H9 (cell line): ENCODE results near the gene USP40. TPM values are rescaled to one million over a fixed set of nuclear protein-coding genes. Genes with fewer than 3 reads are reported as not detected.

Experiments
- DNase-seq: peaks from one replicate; pipeline ENCODE4 v3.0.0-alpha.2; 2017
- H2AFZ ChIP-seq: one replicate; pipeline ENCODE4 v1.6.1; 2013; ENCODE audit warnings: mild to moderate bottlenecking, low read length, control low read depth, moderate library complexity
- H2AK5ac ChIP-seq: 2 replicates; pipeline ENCODE4 v1.6.1; 2013; ENCODE audit warnings: low read length, control low read depth, mixed read lengths; ENCODE audit not compliant: insufficient read length
- H2BK120ac ChIP-seq: one replicate; pipeline ENCODE4 v1.6.1; 2013; ENCODE audit warnings: low read depth, mild to moderate bottlenecking, low read length, control low read depth, inconsistent platforms; ENCODE audit not compliant: poor library complexity, severe bottlenecking
- H2BK12ac ChIP-seq: 2 replicates; pipeline ENCODE4 v1.6.1; 2013; ENCODE audit warnings: low read length, control low read depth, mixed read lengths, low read depth; ENCODE audit not compliant: insufficient read length
- H2BK15ac ChIP-seq: 2 replicates; pipeline ENCODE4 v1.6.1; 2013; ENCODE audit warnings: low read depth, low read length, control low read depth
- H2BK20ac ChIP-seq: one replicate; pipeline ENCODE4 v1.6.1; 2013; ENCODE audit warnings: low read depth, mild to moderate bottlenecking, low read length, control low read depth, inconsistent platforms; ENCODE audit not compliant: poor library complexity, severe bottlenecking
- H2BK5ac ChIP-seq: 2 replicates; pipeline ENCODE4 v1.6.1; 2013; ENCODE audit warnings: low read length, control low read depth, mixed read lengths; ENCODE audit not compliant: insufficient read length
- H3K14ac ChIP-seq: 2 replicates; pipeline ENCODE4 v1.6.1; 2013; ENCODE audit warnings: low read length, control low read depth; ENCODE audit not compliant: insufficient read depth
- H3K18ac ChIP-seq: 2 replicates; pipeline ENCODE4 v1.6.1; 2013; ENCODE audit warnings: low read depth, mild to moderate bottlenecking, mixed read lengths, low read length, control low read depth; ENCODE audit not compliant: insufficient read length
- H3K23ac ChIP-seq: 2 replicates; pipeline ENCODE4 v1.6.1; 2013; ENCODE audit warnings: low read length, control low read depth, mixed read lengths, low read depth; ENCODE audit not compliant: insufficient read length
- H3K23me2 ChIP-seq: 2 replicates; pipeline ENCODE4 v1.6.1; 2013; ENCODE audit warnings: low read depth, mild to moderate bottlenecking, mixed read lengths, low read length, control low read depth; ENCODE audit not compliant: insufficient read length, poor library complexity, severe bottlenecking
- H3K27ac ChIP-seq: 2 replicates; pipeline ENCODE4 v1.5.1; 2013; ENCODE audit warnings: low read length, control low read depth, mixed read lengths, low read depth; ENCODE audit not compliant: insufficient read length
- H3K27me3 ChIP-seq: 2 replicates; pipeline ENCODE4 v1.6.1; 2013; ENCODE audit warnings: low read length, control low read depth, inconsistent platforms; ENCODE audit not compliant: insufficient read depth
- H3K4ac ChIP-seq: 2 replicates; pipeline ENCODE4 v1.6.1; 2013; ENCODE audit warnings: low read depth, mild to moderate bottlenecking, control low read depth, inconsistent platforms, low read length, moderate library complexity
- H3K4me1 ChIP-seq: 2 replicates; pipeline ENCODE4 v1.6.1; 2013; ENCODE audit warnings: low read length, control low read depth, inconsistent platforms; ENCODE audit not compliant: insufficient read depth
- H3K4me2 ChIP-seq: 2 replicates; pipeline ENCODE4 v1.6.1; 2013; ENCODE audit warnings: low read length, control low read depth, mixed read lengths; ENCODE audit not compliant: insufficient read length, insufficient read depth
- H3K56ac ChIP-seq: 2 replicates; pipeline ENCODE4 v1.6.1; 2013; ENCODE audit warnings: low read depth, mild to moderate bottlenecking, mixed read lengths, low read length, control low read depth; ENCODE audit not compliant: insufficient read length
- H3K79me1 ChIP-seq: 2 replicates; pipeline ENCODE4 v1.6.1; 2013; ENCODE audit warnings: low read depth, mild to moderate bottlenecking, moderate library complexity, low read length, control low read depth, inconsistent platforms; ENCODE audit not compliant: insufficient read depth, poor library complexity, severe bottlenecking
- H3K79me2 ChIP-seq: 2 replicates; pipeline ENCODE4 v1.6.1; 2013; ENCODE audit warnings: low read length, control low read depth, inconsistent platforms; ENCODE audit not compliant: insufficient read depth
- H3K9ac ChIP-seq: 2 replicates; pipeline ENCODE4 v1.6.1; 2013; ENCODE audit warnings: low read length, control low read depth, mixed read lengths; ENCODE audit not compliant: insufficient read length; ENCODE audit errors: extremely low read depth
- H3K9me3 ChIP-seq: one replicate; pipeline ENCODE4 v1.6.1; 2013; ENCODE audit warnings: low read depth, low read length, inconsistent platforms; ENCODE audit not compliant: control insufficient read depth
- H3T11ph ChIP-seq: one replicate; pipeline ENCODE4 v1.6.1; 2013; ENCODE audit warnings: mild to moderate bottlenecking, low read length, control low read depth, inconsistent platforms
- H4K20me1 ChIP-seq: one replicate; pipeline ENCODE4 v1.6.1; 2013; ENCODE audit not compliant: control insufficient read depth, insufficient read length, insufficient read depth
- H4K5ac ChIP-seq: 2 replicates; pipeline ENCODE4 v1.6.1; 2013; ENCODE audit warnings: low read depth, mild to moderate bottlenecking, mixed read lengths, low read length, control low read depth; ENCODE audit not compliant: insufficient read length
- H4K8ac ChIP-seq: replicated peaks from 2 replicates; pipeline ENCODE4 v1.6.1; 2013; ENCODE audit warnings: low read length, control low read depth, mixed read lengths, low read depth; ENCODE audit not compliant: insufficient read length
- H4K91ac ChIP-seq: 2 replicates; pipeline ENCODE4 v1.6.1; 2013; ENCODE audit warnings: low read depth, mild to moderate bottlenecking, moderate library complexity, mixed read lengths, low read length, control low read depth; ENCODE audit not compliant: insufficient read length
- H3K27ac Mint-ChIP-seq, 3 experiments: 2 replicates in 2 of 3; 3 replicates in 1 of 3; pipeline ENCODE4 v1.8.0; 2020 to 2021; ENCODE audit warnings: mixed read lengths in 3 of 3, mild to moderate bottlenecking in 1 of 3, moderate library complexity in 1 of 3
- H3K27me3 Mint-ChIP-seq: 2 replicates; pipeline ENCODE4 v1.8.0; 2021; ENCODE audit warnings: low read depth, mild to moderate bottlenecking, moderate library complexity, mixed read lengths
- H3K36me3 Mint-ChIP-seq, 3 experiments: 2 replicates in 2 of 3; 3 replicates in 1 of 3; pipeline ENCODE4 v1.8.0; 2020 to 2021; ENCODE audit warnings: low read depth in 3 of 3, mixed read lengths in 3 of 3; ENCODE audit not compliant: insufficient read depth in 1 of 3
- H3K4me1 Mint-ChIP-seq, 2 experiments: 2 replicates each; pipeline ENCODE4 v1.8.0; 2020; ENCODE audit warnings: mixed read lengths in 2 of 2
- H3K4me3 Mint-ChIP-seq, 2 experiments: 2 replicates in 1 of 2; 3 replicates in 1 of 2; pipeline ENCODE4 v1.8.0; 2020 to 2021; ENCODE audit warnings: mild to moderate bottlenecking in 2 of 2, mixed read lengths in 2 of 2, moderate library complexity in 1 of 2
- H3K9me3 Mint-ChIP-seq, 2 experiments: 2 replicates in 1 of 2; 3 replicates in 1 of 2; pipeline ENCODE4 v1.8.0; 2020; ENCODE audit warnings: mild to moderate bottlenecking in 2 of 2, mixed read lengths in 2 of 2, moderate library complexity in 1 of 2
- WGBS: extraction: QIAGEN DNeasy Blood & Tissue Kit; methylation state at CpG from one replicate; pipeline ENCODE4 v1.1.7; 2013; ENCODE audit warnings: missing lambda C conversion rate, low lambda C conversion rate, mixed read lengths; ENCODE audit not compliant: insufficient read length; ENCODE audit errors: extremely low coverage; 5-methylcytosine and 5-hydroxymethylcytosine counted together
- total RNA-seq: library from RNA; stranded (reverse); gene quantifications from 2 replicates; pipeline ENCODE4 v1.2.1, GENCODE V29; 2021
- TF ChIP-seq, protein P1 (sequence below): fragments of 200-600 bp; sonication (generic); conservative IDR thresholded peaks from 3 replicates; pipeline ENCODE4 v1.8.0; 2021; ENCODE audit warnings: antibody characterized with exemption, mild to moderate bottlenecking

The USP40 gene
- total RNA-seq, 1 experiment from 2014 or later: 7.5 TPM

DNA sequence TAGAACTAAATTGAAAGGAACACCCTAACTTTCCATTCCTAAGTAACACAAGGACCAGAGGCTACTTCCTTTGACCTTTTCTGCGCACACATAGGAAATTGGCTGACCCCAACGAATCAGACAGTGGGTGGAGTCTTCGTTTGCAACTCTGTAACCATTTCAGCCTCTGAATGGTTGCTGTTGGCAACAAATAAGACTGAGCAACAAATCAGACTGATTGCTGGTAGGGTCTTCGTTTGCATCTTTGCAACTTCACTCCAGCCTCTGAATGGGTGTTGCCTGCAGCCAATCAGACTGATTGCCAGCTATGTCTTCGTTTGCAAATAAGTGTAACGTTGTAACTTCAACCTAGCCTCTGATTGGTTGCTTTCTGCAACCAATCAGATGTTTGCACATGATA is 34.6 kb downstream of the USP40 start:
- H3K27ac Mint-ChIP-seq: peak overlapping the region in 2 of 3 experiments; percentile 71 to 84; a peak in 3 of 7 replicates
- no peak overlapping the region for H3K4me3 Mint-ChIP-seq
- Histone ChIP-seq H3K18ac (no peak overlapping the region), H4K8ac (no peak overlapping the region), H3K23me2 (no peaks in the 10 kb centered on the region), H4K5ac (no peak overlapping the region), H3K27me3 (no peaks in the 10 kb centered on the region), H3K79me1 (no peaks in the 10 kb centered on the region), H3K23ac (no peak overlapping the region), H2BK120ac (no peak overlapping the region), H2BK15ac (no peak overlapping the region), H3K14ac (no peak overlapping the region), H3K56ac (no peak overlapping the region), H3K9me3 (no peaks in the 10 kb centered on the region), H3K9ac (no peak overlapping the region), H2BK5ac (no peak overlapping the region), H3K4me2 (no peak overlapping the region), H3K4me1 (no peaks in the 10 kb centered on the region), H2BK20ac (no peak overlapping the region), H3K79me2 (no peaks in the 10 kb centered on the region), H4K20me1 (no peaks in the 10 kb centered on the region), H2AK5ac (no peak overlapping the region), H3K27ac (no peak overlapping the region), H3T11ph (no peak overlapping the region), H4K91ac (no peak overlapping the region), H3K4ac (no peak overlapping the region), H2BK12ac (no peak overlapping the region), H2AFZ (no peak overlapping the region)
- peaks cover 2 to 7% of the 10 kb centered on the region in 2 experiments; a peak in 2 of 4 replicates for H3K4me1 Mint-ChIP-seq
- H3K36me3 Mint-ChIP-seq: peaks cover 3 to 4% (median 4%) of the 10 kb centered on the region in 3 experiments; a peak in 4 of 7 replicates
- no peaks in the 10 kb centered on the region for H3K27me3 Mint-ChIP-seq
- TF ChIP-seq, protein P1, sequence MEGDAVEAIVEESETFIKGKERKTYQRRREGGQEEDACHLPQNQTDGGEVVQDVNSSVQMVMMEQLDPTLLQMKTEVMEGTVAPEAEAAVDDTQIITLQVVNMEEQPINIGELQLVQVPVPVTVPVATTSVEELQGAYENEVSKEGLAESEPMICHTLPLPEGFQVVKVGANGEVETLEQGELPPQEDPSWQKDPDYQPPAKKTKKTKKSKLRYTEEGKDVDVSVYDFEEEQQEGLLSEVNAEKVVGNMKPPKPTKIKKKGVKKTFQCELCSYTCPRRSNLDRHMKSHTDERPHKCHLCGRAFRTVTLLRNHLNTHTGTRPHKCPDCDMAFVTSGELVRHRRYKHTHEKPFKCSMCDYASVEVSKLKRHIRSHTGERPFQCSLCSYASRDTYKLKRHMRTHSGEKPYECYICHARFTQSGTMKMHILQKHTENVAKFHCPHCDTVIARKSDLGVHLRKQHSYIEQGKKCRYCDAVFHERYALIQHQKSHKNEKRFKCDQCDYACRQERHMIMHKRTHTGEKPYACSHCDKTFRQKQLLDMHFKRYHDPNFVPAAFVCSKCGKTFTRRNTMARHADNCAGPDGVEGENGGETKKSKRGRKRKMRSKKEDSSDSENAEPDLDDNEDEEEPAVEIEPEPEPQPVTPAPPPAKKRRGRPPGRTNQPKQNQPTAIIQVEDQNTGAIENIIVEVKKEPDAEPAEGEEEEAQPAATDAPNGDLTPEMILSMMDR: no peak
- H3K9me3 Mint-ChIP-seq: no peaks in the 10 kb centered on the region; a peak in 1 of 5 replicates
- peak; percentile 47 for DNase-seq
- no CpG with 5 or more reads among the region's 6 CpGs for WGBS
